Hepatocyte (in vitro differentiated cells): Measurements from ENCODE around the gene STX7. TPM values are rescaled to one million over a fixed set of nuclear protein-coding genes. Genes with fewer than 3 reads are reported as not detected.

Experiments
- DNase-seq: peaks from one replicate; pipeline ENCODE4 v3.0.0-alpha.2; 2016; ENCODE audit warnings: low spot score
- H2AFZ ChIP-seq: fragments of 200-600 bp; sonication (generic); 2 replicates; pipeline ENCODE4 v1.6.0; 2016; ENCODE audit warnings: antibody characterized with exemption, mild to moderate bottlenecking
- H3K27ac ChIP-seq: fragments of 200-600 bp; sonication (generic); 2 replicates; pipeline ENCODE4 v1.5.1; 2016; ENCODE audit warnings: mild to moderate bottlenecking
- H3K27me3 ChIP-seq: fragments of 200-600 bp; sonication (generic); 2 replicates; pipeline ENCODE4 v1.6.1; 2016
- H3K36me3 ChIP-seq: fragments of 200-600 bp; sonication (generic); replicated peaks from 2 replicates; pipeline ENCODE4 v1.5.1; 2016; ENCODE audit warnings: low read depth; ENCODE audit not compliant: insufficient read depth
- H3K4me1 ChIP-seq: fragments of 200-600 bp; sonication (generic); 2 replicates; pipeline ENCODE4 v1.5.1; 2016; ENCODE audit warnings: mild to moderate bottlenecking, moderate library complexity; ENCODE audit not compliant: insufficient read depth
- H3K4me2 ChIP-seq: fragments of 200-600 bp; sonication (generic); 2 replicates; pipeline ENCODE4 v1.6.0; 2016
- H3K4me3 ChIP-seq: fragments of 200-600 bp; sonication (generic); 2 replicates; pipeline ENCODE4 v1.5.1; 2016; ENCODE audit warnings: mild to moderate bottlenecking
- H3K79me2 ChIP-seq: fragments of 200-600 bp; sonication (generic); 2 replicates; pipeline ENCODE4 v1.6.0; 2017; ENCODE audit warnings: mild to moderate bottlenecking
- H3K9me2 ChIP-seq: fragments of 200-600 bp; sonication (generic); replicated peaks from 2 replicates; pipeline ENCODE4 v1.6.0; 2017; ENCODE audit warnings: mild to moderate bottlenecking; ENCODE audit not compliant: insufficient read depth
- H3K9me3 ChIP-seq: fragments of 200-600 bp; sonication (generic); 2 replicates; pipeline ENCODE4 v1.5.1; 2016; ENCODE audit warnings: low read depth, mild to moderate bottlenecking
- H4K20me1 ChIP-seq: fragments of 200-600 bp; sonication (generic); 2 replicates; pipeline ENCODE4 v1.6.0; 2016; ENCODE audit warnings: mild to moderate bottlenecking; ENCODE audit not compliant: insufficient read depth, poor library complexity, severe bottlenecking
- EZH2 ChIP-seq: fragments of 200-600 bp; sonication (generic); IDR thresholded peaks from 2 replicates; pipeline ENCODE4 v1.6.1; 2016; ENCODE audit warnings: antibody characterized with exemption, mild to moderate bottlenecking, borderline replicate concordance
- EZH2phosphoT487 ChIP-seq: fragments of 200-600 bp; sonication (generic); IDR thresholded peaks from one replicate; pipeline ENCODE4 v1.6.1; 2018; ENCODE audit warnings: antibody characterized with exemption, mild to moderate bottlenecking, low read depth, moderate library complexity; ENCODE audit not compliant: unreplicated experiment, severe bottlenecking
- whole genome bisulfite sequencing: methylation state at CpG from one replicate; pipeline ENCODE4 v1.1.6; 2016; ENCODE audit warnings: low lambda C conversion rate; ENCODE audit errors: missing lambda C conversion rate; 5-methylcytosine and 5-hydroxymethylcytosine counted together
- polyA plus RNA-seq: library from polyadenylated mRNA; unstranded; fragments of >200 nt; fragmentation: Nextera tagmentation; extraction: Ambion mirVana; gene quantifications from 2 replicates; pipeline ENCODE4 v1.2.1, GENCODE V29; 2016
- total RNA-seq: library from RNA; depleted of rRNA; stranded (reverse); fragments of >200 nt; gene quantifications from 2 replicates; pipeline ENCODE4 v1.2.3, GENCODE V29; 2014
- TF ChIP-seq, protein P1 (sequence below): fragments of 200-600 bp; sonication (generic); IDR thresholded peaks from 2 replicates; pipeline ENCODE4 v1.5.1; 2016; ENCODE audit warnings: antibody characterized with exemption, mild to moderate bottlenecking; ENCODE audit not compliant: poor library complexity

Gene STX7
- total and polyA plus RNA-seq, 2 experiments from 2014 or later, result 38.4 to 39.3 TPM

DNA sequence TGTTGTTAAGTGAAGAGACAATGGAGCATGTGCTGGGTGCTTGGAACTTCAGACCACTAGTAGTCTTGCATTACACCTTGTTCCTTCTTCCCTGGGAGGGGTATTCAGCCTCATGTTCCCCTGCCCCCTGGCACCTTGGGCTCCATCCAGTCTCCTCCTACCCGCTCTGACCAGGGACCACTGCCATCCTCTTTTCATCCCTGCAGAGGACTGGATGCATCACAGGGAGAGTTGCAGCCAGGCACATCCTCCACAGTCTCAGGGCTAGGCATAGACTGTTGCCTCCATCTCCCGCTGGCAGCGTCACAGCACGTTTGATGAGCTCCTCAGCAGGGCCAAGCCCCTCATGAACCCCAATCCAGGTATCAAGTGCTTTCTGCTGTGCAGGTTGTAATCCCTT lies 38.3 kb upstream of the STX7 start:
- no peak overlapping the region for H3K4me2 ChIP-seq
- H3K27me3 ChIP-seq, result no peaks in the 10 kb centered on the region
- no peak overlapping the region for H3K27ac ChIP-seq
- H3K79me2 ChIP-seq, result no peaks in the 10 kb centered on the region
- H3K4me1 ChIP-seq, result no peaks in the 10 kb centered on the region
- WGBS, result 77% methylated on average over 4 of the region's 4 CpGs
- no peaks in the 10 kb centered on the region for H4K20me1 ChIP-seq
- no peaks in the 10 kb centered on the region for H3K9me3 ChIP-seq
- H3K9me2 ChIP-seq, result no peaks in the 10 kb centered on the region
- no peak overlapping the region for H3K4me3 ChIP-seq
- no peak overlapping the region for H2AFZ ChIP-seq
- H3K36me3 ChIP-seq, result no peaks in the 10 kb centered on the region
- TF ChIP-seq, protein P1, sequence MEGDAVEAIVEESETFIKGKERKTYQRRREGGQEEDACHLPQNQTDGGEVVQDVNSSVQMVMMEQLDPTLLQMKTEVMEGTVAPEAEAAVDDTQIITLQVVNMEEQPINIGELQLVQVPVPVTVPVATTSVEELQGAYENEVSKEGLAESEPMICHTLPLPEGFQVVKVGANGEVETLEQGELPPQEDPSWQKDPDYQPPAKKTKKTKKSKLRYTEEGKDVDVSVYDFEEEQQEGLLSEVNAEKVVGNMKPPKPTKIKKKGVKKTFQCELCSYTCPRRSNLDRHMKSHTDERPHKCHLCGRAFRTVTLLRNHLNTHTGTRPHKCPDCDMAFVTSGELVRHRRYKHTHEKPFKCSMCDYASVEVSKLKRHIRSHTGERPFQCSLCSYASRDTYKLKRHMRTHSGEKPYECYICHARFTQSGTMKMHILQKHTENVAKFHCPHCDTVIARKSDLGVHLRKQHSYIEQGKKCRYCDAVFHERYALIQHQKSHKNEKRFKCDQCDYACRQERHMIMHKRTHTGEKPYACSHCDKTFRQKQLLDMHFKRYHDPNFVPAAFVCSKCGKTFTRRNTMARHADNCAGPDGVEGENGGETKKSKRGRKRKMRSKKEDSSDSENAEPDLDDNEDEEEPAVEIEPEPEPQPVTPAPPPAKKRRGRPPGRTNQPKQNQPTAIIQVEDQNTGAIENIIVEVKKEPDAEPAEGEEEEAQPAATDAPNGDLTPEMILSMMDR, result no peak
- TF ChIP-seq EZH2 (no peak), EZH2phosphoT487 (no peak)
- no peak for DNase-seq

DNA sequence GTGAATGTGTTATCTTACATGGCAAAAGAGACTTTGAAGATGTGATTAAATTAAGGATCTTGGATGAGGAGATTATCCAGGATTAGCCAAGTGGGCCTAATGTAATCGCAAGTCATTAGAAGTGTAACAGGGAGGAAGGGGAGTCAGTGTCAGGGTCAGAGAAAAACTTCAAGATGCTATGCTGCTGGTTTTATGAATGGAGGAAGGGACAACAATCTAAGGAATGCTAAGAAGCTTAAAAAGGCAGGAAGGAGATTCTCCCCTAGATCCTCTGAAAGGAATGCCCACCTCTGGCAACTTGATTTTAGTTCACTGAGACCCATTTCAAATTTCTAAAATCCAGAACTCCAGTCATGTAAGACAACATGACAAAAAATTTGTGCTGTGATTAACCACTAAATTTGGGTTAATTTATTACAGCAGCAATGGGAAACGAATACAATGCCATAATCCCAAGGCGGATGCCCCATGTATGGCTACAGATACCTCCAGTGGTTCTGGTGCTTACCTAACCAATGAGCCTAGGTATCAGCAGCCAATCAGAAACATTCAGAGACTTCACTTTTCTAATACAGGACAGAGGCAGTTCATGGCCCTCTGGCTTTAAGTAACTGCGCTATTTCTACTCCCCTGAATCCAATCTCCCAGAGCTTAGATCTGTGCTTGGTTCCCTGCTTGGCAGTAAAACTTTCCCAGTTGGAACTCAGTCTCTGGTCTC lies 36.0 kb upstream of the STX7 start:
- no peak for TF ChIP-seq EZH2
- TF ChIP-seq EZH2phosphoT487, result no peak
- TF ChIP-seq, protein P1, result no peak
- Histone ChIP-seq H2AFZ (no peak overlapping the region), H3K9me3 (no peaks in the 10 kb centered on the region), H3K4me2 (no peak overlapping the region), H3K36me3 (no peaks in the 10 kb centered on the region), H4K20me1 (no peaks in the 10 kb centered on the region), H3K27me3 (no peaks in the 10 kb centered on the region), H3K79me2 (no peaks in the 10 kb centered on the region), H3K4me1 (no peaks in the 10 kb centered on the region), H3K27ac (no peak overlapping the region), H3K4me3 (no peak overlapping the region), H3K9me2 (no peaks in the 10 kb centered on the region)
- WGBS, result 87% methylated on average over 4 of the region's 4 CpGs
- no peak for DNase-seq

DNA sequence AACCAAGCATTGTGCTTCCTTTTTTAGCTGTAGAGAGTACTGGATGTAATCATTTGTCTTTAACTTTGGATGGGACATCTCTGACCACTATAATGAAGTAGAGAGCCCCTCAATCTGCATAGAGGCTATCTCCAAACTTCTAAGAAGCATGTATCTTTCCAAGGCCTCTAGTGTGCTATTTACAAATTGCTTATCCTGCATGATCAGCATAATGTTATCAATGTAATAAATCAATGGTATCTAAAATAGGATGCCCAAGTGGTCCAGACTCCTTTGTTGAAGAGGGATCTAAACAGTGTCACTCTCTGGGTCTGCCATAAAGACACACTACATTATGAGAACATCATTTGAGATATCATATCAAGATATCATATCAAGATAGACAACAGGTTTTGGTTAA lies 31.9 kb upstream of the STX7 start:
- no peaks in the 10 kb centered on the region for H3K4me1 ChIP-seq
- H2AFZ ChIP-seq, result no peak overlapping the region
- no peaks in the 10 kb centered on the region for H4K20me1 ChIP-seq
- H3K27ac ChIP-seq, result no peak overlapping the region
- no peaks in the 10 kb centered on the region for H3K9me2 ChIP-seq
- no peak overlapping the region for H3K4me3 ChIP-seq
- no peak for DNase-seq
- no peak overlapping the region for H3K4me2 ChIP-seq
- H3K36me3 ChIP-seq, result no peaks in the 10 kb centered on the region
- TF ChIP-seq EZH2phosphoT487 (no peak), EZH2 (no peak)
- TF ChIP-seq, protein P1, result no peak
- no peaks in the 10 kb centered on the region for H3K27me3 ChIP-seq
- H3K9me3 ChIP-seq, result no peaks in the 10 kb centered on the region
- no peaks in the 10 kb centered on the region for H3K79me2 ChIP-seq

DNA sequence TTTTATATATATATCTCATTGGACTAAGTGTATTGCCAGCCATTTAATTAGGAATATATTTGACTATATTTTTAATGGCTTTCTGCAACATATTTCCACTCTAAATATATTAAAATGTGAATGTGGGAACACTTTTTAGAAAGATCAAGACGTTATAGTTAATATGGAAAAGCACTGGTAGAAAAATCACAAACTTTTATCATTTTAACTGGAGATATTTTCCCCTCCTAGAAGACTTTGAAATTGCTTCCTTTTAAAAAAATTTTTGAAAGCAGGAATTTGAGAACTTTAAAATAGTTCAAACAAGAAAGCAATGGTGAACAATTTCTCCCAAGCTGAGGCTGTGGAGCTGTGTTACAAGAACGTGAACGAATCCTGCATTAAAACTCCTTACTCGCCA lies 25.1 kb upstream of the STX7 start, which contains the start of gene TAAR9:
TAAR9 (plus strand) TSS at position 301 of the 400 bp plus-strand sequence; CDS start at position 314, 13 bp downstream.
- WGBS, result 90% methylated on average over 4 of the region's 4 CpGs

More for the DNA sequence above, 25.1 kb upstream of the STX7 start, which contains the start of gene TAAR9:
- Histone ChIP-seq H3K4me2 (no peak within 1 kb of the TSS), H3K4me1 (no peaks in the 10 kb centered on the region), H3K4me3 (no peak within 1 kb of the TSS), H3K27me3 (no peaks in the 10 kb centered on the region), H3K9me2 (no peaks in the 10 kb centered on the region), H3K27ac (no peak within 1 kb of the TSS), H3K36me3 (no peaks in the 10 kb centered on the region), H2AFZ (no peak within 1 kb of the TSS), H3K79me2 (no peaks in the 10 kb centered on the region), H4K20me1 (no peaks in the 10 kb centered on the region), H3K9me3 (no peaks in the 10 kb centered on the region)
- TF ChIP-seq EZH2 (no peak), EZH2phosphoT487 (no peak)
- TF ChIP-seq, protein P1, result no peak
- no peak for DNase-seq
